ENCODE results near the gene KSR2.
"Not testable (repeated sequence)": the region's sequence is repeated elsewhere in the genome, so short reads cannot be mapped to it uniquely, and the experiment has no call there.

The KSR2 gene

GRCh38 chr12:117892441-117892840, 76.3 kb downstream of the KSR2 start:
- no peak for DNase-seq (ENCODE audit: low read depth in 2 of 3, low spot score in 2 of 3)

GRCh38 chr12:117891265-117891664, 77.5 kb downstream of the KSR2 start:
- not testable (repeated sequence) for DNase-seq (ENCODE audit: low read depth in 2 of 3, low spot score in 2 of 3)

- no peak for DNase-seq (ENCODE audit: low read depth in 2 of 3, low spot score in 2 of 3)
These were observed 78.1 kb downstream of the KSR2 start for GRCh38 chr12:117890644-117891043.

GRCh38 chr12:117890137-117890536, 78.7 kb downstream of the KSR2 start:
- DNase-seq (ENCODE audit: low read depth in 2 of 3, low spot score in 2 of 3), result no peak

- DNase-seq (ENCODE audit: low read depth in 2 of 3, low spot score in 2 of 3), result no peak
These were observed 79.7 kb downstream of the KSR2 start for GRCh38 chr12:117889098-117889497.

- DNase-seq (ENCODE audit: low read depth in 2 of 3, low spot score in 2 of 3), result no peak
These were observed 83.6 kb downstream of the KSR2 start for GRCh38 chr12:117885211-117885610.

GRCh38 chr12:117884161-117884560, 84.6 kb downstream of the KSR2 start:
- DNase-seq (ENCODE audit: low read depth in 2 of 3, low spot score in 2 of 3), result no peak

GRCh38 chr12:117882603-117883184, 86.1 kb downstream of the KSR2 start:
- DNase-seq (ENCODE audit: low read depth in 2 of 3, low spot score in 2 of 3), result no peak

- no peak for DNase-seq (ENCODE audit: low read depth in 2 of 3, low spot score in 2 of 3)
These were observed 86.6 kb downstream of the KSR2 start for GRCh38 chr12:117882181-117882580.

- no peak for DNase-seq (ENCODE audit: low read depth in 2 of 3, low spot score in 2 of 3)
These were observed 87.3 kb downstream of the KSR2 start for GRCh38 chr12:117881517-117881916.

GRCh38 chr12:117878605-117879004, 90.2 kb downstream of the KSR2 start:
- no peak for DNase-seq (ENCODE audit: low read depth in 2 of 3, low spot score in 2 of 3)

- no peak for DNase-seq (ENCODE audit: low read depth in 2 of 3, low spot score in 2 of 3)
These were observed 92.4 kb downstream of the KSR2 start for GRCh38 chr12:117876436-117876816.

GRCh38 chr12:117875744-117876435, 92.9 kb downstream of the KSR2 start:
- peak in 1 of 3 experiments; percentile 13 for DNase-seq (ENCODE audit: low read depth in 2 of 3, low spot score in 2 of 3)

GRCh38 chr12:117874842-117875434, 93.9 kb downstream of the KSR2 start:
- peak; percentile 24 to 57 (median 47) for DNase-seq (ENCODE audit: low read depth in 2 of 3, low spot score in 2 of 3)

- DNase-seq (ENCODE audit: low read depth in 2 of 3, low spot score in 2 of 3), result not testable (repeated sequence)
These were observed 94.6 kb downstream of the KSR2 start for GRCh38 chr12:117874198-117874597.

- no peak for DNase-seq (ENCODE audit: low read depth in 2 of 3, low spot score in 2 of 3)
These were observed 96.1 kb downstream of the KSR2 start for GRCh38 chr12:117872546-117873169.

GRCh38 chr12:117869551-117869950, 99.2 kb downstream of the KSR2 start:
- no peak for DNase-seq (ENCODE audit: low read depth in 2 of 3, low spot score in 2 of 3)

GRCh38 chr12:117867348-117867747, 101.4 kb downstream of the KSR2 start:
- DNase-seq (ENCODE audit: low read depth in 2 of 3, low spot score in 2 of 3), result no peak

GRCh38 chr12:117865505-117865904, 103.3 kb downstream of the KSR2 start:
- no peak for DNase-seq (ENCODE audit: low read depth in 2 of 3, low spot score in 2 of 3)

GRCh38 chr12:117863002-117863709, 105.6 kb downstream of the KSR2 start:
- DNase-seq (ENCODE audit: low read depth in 2 of 3, low spot score in 2 of 3), result no peak

- no peak for DNase-seq (ENCODE audit: low read depth in 2 of 3, low spot score in 2 of 3)
These were observed 107.1 kb downstream of the KSR2 start for GRCh38 chr12:117861691-117862090.
